ENCODE results near the gene RANBP3.
"Not testable (repeated sequence)": the region's sequence is repeated elsewhere in the genome, so short reads cannot be mapped to it uniquely, and the experiment has no call there.

The RANBP3 gene

DNA sequence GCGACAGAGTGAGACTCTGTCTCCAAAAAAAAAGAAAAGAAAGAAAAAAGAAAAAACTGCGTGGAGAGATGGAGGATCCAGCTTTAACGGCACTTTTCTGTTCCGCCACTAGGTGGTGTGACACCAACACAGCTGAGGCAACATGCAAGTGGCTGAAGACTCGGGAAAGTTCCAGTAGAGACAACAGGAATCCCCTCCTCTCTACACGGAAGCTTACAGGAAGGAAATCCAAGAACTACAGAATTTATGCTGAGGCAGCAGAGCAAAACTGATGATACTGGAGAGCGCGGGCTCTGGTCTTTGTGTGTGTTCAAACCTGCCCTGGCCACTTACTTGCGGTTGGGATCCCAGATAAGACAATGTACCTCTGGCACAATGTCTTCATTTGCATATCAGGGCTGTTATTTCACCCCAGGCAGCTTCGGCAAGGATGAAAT is 9.9 kb downstream of the RANBP3 start:
- Histone ChIP-seq H3K36me3 (ENCODE audit: insufficient read depth, insufficient read length, low read length) (peaks cover 80% of the 10 kb centered on the region), H3K4me1 (ENCODE audit: insufficient read depth, insufficient read length) (peaks cover 15% of the 10 kb centered on the region), H3K9ac (ENCODE audit: insufficient read length, low read depth) (no peak overlapping the region), H3K9me3 (ENCODE audit: insufficient read depth, low read length) (no peaks in the 10 kb centered on the region), H3K27me3 (ENCODE audit: insufficient read depth, insufficient read length) (no peaks in the 10 kb centered on the region), H3K4me3 (ENCODE audit: insufficient read length, low read depth) (no peak overlapping the region)
- peak; percentile 48 for DNase-seq (ENCODE audit: low read depth, low spot score)
- TF ChIP-seq ZNF274 (IDR thresholded peaks at IDR 0.05; ENCODE audit: low read depth, low read length): no peak
- no peak for TF ChIP-seq SUZ12 (IDR thresholded peaks at IDR 0.05; ENCODE audit: extremely low read depth, insufficient read depth, insufficient read length)
- TF ChIP-seq YY1 (IDR thresholded peaks at IDR 0.05; ENCODE audit: insufficient read depth, insufficient read length): no peak

DNA sequence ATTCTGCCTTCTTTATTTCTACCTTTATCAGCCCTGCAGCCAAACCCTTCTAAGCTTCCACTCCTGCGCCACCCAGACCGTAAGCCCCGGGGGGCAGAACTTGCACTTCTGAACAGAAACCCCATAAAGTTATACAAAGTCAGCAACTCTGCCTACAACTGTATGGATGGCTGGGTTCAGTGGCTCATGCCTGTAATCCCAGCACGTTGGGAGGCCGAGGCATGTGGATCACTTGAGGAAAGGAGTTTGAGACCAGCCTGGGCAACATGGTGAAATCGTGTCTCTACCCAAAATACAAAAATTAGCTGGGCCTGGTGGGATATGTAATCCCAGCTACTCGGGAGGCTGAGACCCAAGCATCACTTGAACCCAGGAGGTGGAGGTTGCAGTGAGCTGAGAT is 10.4 kb downstream of the RANBP3 start:
- Histone ChIP-seq H3K9me3 (ENCODE audit: insufficient read depth, low read length) (no peaks in the 10 kb centered on the region), H3K9ac (ENCODE audit: insufficient read length, low read depth) (no peak overlapping the region), H3K4me3 (ENCODE audit: insufficient read length, low read depth) (no peak overlapping the region), H3K27me3 (ENCODE audit: insufficient read depth, insufficient read length) (no peaks in the 10 kb centered on the region), H3K4me1 (ENCODE audit: insufficient read depth, insufficient read length) (peaks cover 16% of the 10 kb centered on the region), H3K36me3 (ENCODE audit: insufficient read depth, insufficient read length, low read length) (peaks cover 76% of the 10 kb centered on the region)
- TF ChIP-seq ZNF274 (IDR thresholded peaks at IDR 0.05; ENCODE audit: low read depth, low read length) (no peak), YY1 (IDR thresholded peaks at IDR 0.05; ENCODE audit: insufficient read depth, insufficient read length) (no peak), SUZ12 (IDR thresholded peaks at IDR 0.05; ENCODE audit: extremely low read depth, insufficient read depth, insufficient read length) (no peak)
- no peak for DNase-seq (ENCODE audit: low read depth, low spot score)

DNA sequence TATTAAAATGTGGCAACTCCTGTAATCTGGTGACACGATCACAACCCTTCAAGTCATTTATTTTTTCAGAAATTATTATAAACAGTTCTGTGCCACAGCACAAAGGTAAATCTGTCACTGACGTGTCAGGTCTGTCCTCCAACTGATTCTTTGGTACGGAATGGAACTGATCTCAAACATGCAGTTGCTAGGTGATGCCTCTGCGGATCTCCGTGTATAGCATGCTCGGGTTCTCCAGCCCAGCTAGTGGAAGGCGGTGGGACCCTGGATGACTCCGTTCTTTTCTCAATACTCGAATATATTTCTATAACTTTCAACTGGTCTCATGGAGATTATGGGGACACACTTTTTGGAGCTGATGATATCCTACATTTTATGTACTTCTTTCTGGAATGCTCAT is 11.0 kb downstream of the RANBP3 start:
- H3K4me3 ChIP-seq (ENCODE audit: insufficient read length, low read depth): no peak overlapping the region
- peaks cover 21% of the 10 kb centered on the region for H3K4me1 ChIP-seq (ENCODE audit: insufficient read depth, insufficient read length)
- TF ChIP-seq ZNF274 (IDR thresholded peaks at IDR 0.05; ENCODE audit: low read depth, low read length) (no peak), SUZ12 (IDR thresholded peaks at IDR 0.05; ENCODE audit: extremely low read depth, insufficient read depth, insufficient read length) (no peak), YY1 (IDR thresholded peaks at IDR 0.05; ENCODE audit: insufficient read depth, insufficient read length) (no peak)
- DNase-seq (ENCODE audit: low read depth, low spot score): no peak
- H3K36me3 ChIP-seq (ENCODE audit: insufficient read depth, insufficient read length, low read length): peaks cover 70% of the 10 kb centered on the region
- H3K27me3 ChIP-seq (ENCODE audit: insufficient read depth, insufficient read length): no peaks in the 10 kb centered on the region
- H3K9me3 ChIP-seq (ENCODE audit: insufficient read depth, low read length): no peaks in the 10 kb centered on the region
- H3K9ac ChIP-seq (ENCODE audit: insufficient read length, low read depth): no peak overlapping the region

DNA sequence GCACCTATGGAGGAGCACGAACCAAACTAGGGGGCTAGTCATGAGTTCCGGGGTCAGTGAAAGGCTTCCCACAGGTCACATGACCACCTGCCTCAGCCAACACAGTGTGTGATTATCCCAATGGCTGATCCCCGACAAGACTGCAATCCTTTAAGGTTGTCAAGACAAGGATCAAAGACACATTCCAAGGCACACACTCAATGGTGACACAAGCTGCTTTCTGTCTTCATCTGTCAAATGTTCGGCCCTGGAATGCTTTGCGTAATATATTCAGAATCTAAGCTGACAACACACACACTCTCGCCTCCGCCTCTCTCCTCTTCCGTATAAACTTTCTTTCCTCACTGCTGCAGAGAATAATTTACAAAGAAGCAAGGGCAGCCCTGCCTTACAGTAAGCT is 11.7 kb downstream of the RANBP3 start:
- Histone ChIP-seq H3K9ac (ENCODE audit: insufficient read length, low read depth) (no peak overlapping the region), H3K27me3 (ENCODE audit: insufficient read depth, insufficient read length) (no peaks in the 10 kb centered on the region), H3K36me3 (ENCODE audit: insufficient read depth, insufficient read length, low read length) (peaks cover 64% of the 10 kb centered on the region), H3K4me1 (ENCODE audit: insufficient read depth, insufficient read length) (peaks cover 24% of the 10 kb centered on the region), H3K9me3 (ENCODE audit: insufficient read depth, low read length) (no peaks in the 10 kb centered on the region), H3K4me3 (ENCODE audit: insufficient read length, low read depth) (no peak overlapping the region)
- TF ChIP-seq YY1 (IDR thresholded peaks at IDR 0.05; ENCODE audit: insufficient read depth, insufficient read length) (no peak), ZNF274 (IDR thresholded peaks at IDR 0.05; ENCODE audit: low read depth, low read length) (no peak), SUZ12 (IDR thresholded peaks at IDR 0.05; ENCODE audit: extremely low read depth, insufficient read depth, insufficient read length) (no peak)
- no peak for DNase-seq (ENCODE audit: low read depth, low spot score)

DNA sequence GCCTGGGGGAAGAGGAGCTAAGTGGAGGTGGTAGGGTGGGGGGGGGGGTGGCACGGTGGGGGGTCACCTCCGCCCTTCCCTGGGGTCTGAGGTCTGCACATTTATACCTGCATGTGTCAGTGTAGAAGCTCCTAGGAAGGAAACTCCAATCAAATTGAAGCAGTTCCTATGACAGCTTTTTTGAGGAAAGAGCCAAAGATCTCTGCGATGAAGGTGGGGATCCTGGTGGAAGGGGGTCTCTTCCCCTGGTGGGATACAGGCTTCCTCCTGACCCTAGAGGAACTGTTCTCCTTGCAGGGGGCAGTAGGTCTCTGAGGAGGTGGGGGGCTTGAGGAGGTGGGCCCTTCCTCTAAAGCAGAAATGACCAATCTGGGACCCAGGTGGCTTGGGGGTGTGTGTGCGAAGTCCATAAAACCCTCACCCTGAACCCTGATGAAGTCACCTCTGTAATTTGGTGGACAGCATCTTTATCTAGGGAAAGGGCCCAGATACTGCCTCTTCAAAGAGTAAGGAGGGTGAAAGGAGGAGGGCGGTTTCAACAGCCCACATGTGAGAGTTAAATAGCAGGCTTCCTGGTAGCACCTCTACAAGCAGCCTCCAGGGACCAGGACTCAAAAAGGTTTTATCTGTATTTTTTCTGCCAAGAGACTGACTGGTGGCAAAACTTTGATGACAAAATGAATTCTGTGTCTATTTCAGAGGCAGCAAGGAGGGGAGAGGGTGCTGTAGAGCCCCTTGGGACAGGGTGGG is 12.9 kb downstream of the RANBP3 start:
- Histone ChIP-seq H3K27me3 (ENCODE audit: insufficient read depth, insufficient read length) (no peaks in the 10 kb centered on the region), H3K4me3 (ENCODE audit: insufficient read length, low read depth) (no peak overlapping the region), H3K36me3 (ENCODE audit: insufficient read depth, insufficient read length, low read length) (peaks cover 57% of the 10 kb centered on the region), H3K9me3 (ENCODE audit: insufficient read depth, low read length) (no peaks in the 10 kb centered on the region), H3K9ac (ENCODE audit: insufficient read length, low read depth) (no peak overlapping the region), H3K4me1 (ENCODE audit: insufficient read depth, insufficient read length) (peaks cover 30% of the 10 kb centered on the region)
- TF ChIP-seq ZNF274 (IDR thresholded peaks at IDR 0.05; ENCODE audit: low read depth, low read length) (no peak), YY1 (IDR thresholded peaks at IDR 0.05; ENCODE audit: insufficient read depth, insufficient read length) (no peak), SUZ12 (IDR thresholded peaks at IDR 0.05; ENCODE audit: extremely low read depth, insufficient read depth, insufficient read length) (no peak)
- DNase-seq (ENCODE audit: low read depth, low spot score): no peak

DNA sequence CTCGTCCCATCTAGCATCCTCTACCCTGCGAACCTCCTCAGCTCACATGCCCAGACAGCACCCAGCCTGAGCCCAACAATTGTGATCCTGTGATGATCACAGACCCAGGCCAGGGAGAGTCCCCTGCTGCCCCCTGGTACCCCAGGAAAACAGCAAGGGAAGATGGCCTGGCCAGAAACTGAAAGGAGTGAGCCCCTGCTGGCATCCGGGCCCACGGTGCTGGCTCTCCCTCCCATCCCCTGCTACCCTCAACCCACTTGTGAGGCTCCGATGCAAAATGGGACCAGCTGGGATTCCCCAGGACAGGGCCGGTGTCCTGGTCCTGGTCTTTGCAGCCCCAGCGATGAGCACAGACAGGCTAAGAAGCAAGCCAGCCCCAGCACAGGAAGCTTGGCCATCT is 14.1 kb downstream of the RANBP3 start:
- H3K9ac ChIP-seq (ENCODE audit: insufficient read length, low read depth): no peak overlapping the region
- H3K4me1 ChIP-seq (ENCODE audit: insufficient read depth, insufficient read length): peaks cover 36% of the 10 kb centered on the region
- no peaks in the 10 kb centered on the region for H3K9me3 ChIP-seq (ENCODE audit: insufficient read depth, low read length)
- no peaks in the 10 kb centered on the region for H3K27me3 ChIP-seq (ENCODE audit: insufficient read depth, insufficient read length)
- H3K36me3 ChIP-seq (ENCODE audit: insufficient read depth, insufficient read length, low read length): peaks cover 59% of the 10 kb centered on the region
- no peak overlapping the region for H3K4me3 ChIP-seq (ENCODE audit: insufficient read length, low read depth)
- no peak for TF ChIP-seq ZNF274 (IDR thresholded peaks at IDR 0.05; ENCODE audit: low read depth, low read length)
- DNase-seq (ENCODE audit: low read depth, low spot score): no peak

DNA sequence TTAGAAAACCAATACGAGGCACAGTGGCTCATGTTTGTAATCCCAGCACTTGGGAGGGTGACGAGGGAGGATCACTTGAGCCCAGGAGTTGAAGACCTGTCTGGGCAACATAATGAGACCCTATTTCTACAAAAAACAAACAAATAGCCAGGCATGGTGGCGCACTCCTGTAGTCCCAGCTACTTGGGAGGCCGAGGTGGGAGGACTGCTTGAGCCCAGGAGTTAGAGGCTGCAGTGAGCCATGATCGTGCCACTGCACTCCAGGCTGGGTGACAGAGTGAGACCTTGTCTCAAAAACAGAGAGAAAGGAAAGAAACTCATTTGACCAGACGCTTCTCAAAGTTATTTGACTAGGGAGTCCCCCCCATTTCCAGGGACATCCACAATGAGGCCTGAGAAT is 14.7 kb downstream of the RANBP3 start:
- not testable (repeated sequence) for H3K27me3 ChIP-seq (ENCODE audit: insufficient read depth, insufficient read length); H3K9me3 ChIP-seq (ENCODE audit: insufficient read depth, low read length); DNase-seq (ENCODE audit: low read depth, low spot score); H3K4me3 ChIP-seq (ENCODE audit: insufficient read length, low read depth); H3K9ac ChIP-seq (ENCODE audit: insufficient read length, low read depth)
- Histone ChIP-seq H3K36me3 (ENCODE audit: insufficient read depth, insufficient read length, low read length) (peaks cover 59% of the 10 kb centered on the region), H3K4me1 (ENCODE audit: insufficient read depth, insufficient read length) (peaks cover 35% of the 10 kb centered on the region)

All from NT2/D1 (cell line).